K562 (cell line): ENCODE results near the gene HOXD12.

Experiments
- ADNP ChIP-seq: fragments of 200-800 bp; sonication (Bioruptor generic); IDR thresholded peaks from 2 replicates; pipeline ENCODE4 v1.6.1; 2016; ENCODE audit warnings: missing genetic modification characterization, missing compliant biosample characterization
- CCAR2 ChIP-seq: fragments of 200-400 bp; formaldehyde crosslinking; IDR thresholded peaks from 2 replicates; pipeline ENCODE4 v1.6.1; 2017; ENCODE audit warnings: mild to moderate bottlenecking, low read depth, low read length
- CTCF ChIP-seq, 3 experiments: IDR thresholded peaks in 2 of 3; conservative IDR thresholded peaks in 1 of 3; 2 replicates each; pipeline ENCODE4 v1.5.1; 2011 to 2012; ENCODE audit warnings: low read length in 3 of 3, mild to moderate bottlenecking in 3 of 3, control low read depth in 2 of 3, improper control_type of control experiment in 1 of 3, inconsistent platforms in 1 of 3, low read depth in 1 of 3, mixed read lengths in 1 of 3, moderate library complexity in 1 of 3; ENCODE audit not compliant: insufficient read depth in 2 of 3
- JUND ChIP-seq, 2 experiments: IDR thresholded peaks; 2 replicates in 1 of 2; 3 replicates in 1 of 2; pipeline ENCODE4 v1.6.1; 2011; ENCODE audit warnings: borderline replicate concordance in 2 of 2, low read depth in 2 of 2, low read length in 2 of 2, improper control_type of control experiment in 1 of 2, missing biosample characterization in 1 of 2, missing genetic modification characterization in 1 of 2, missing genetic modification reagents in 1 of 2
- MYC ChIP-seq, 2 experiments: fragments of 250-450 bp in 1 of 2; sonication (Bioruptor Pico) in 1 of 2; IDR thresholded peaks; 2 replicates each; pipeline versions ENCODE4 v1.5.1 to v1.6.1; 2012 to 2021; ENCODE audit warnings: low read depth in 2 of 2, borderline replicate concordance in 1 of 2, improper control_type of control experiment in 1 of 2, low read length in 1 of 2, mild to moderate bottlenecking in 1 of 2, moderate library complexity in 1 of 2
- TCF7L2 ChIP-seq: fragments of 150-350 bp; IDR thresholded peaks from 2 replicates; pipeline ENCODE4 v1.6.1; 2016; ENCODE audit warnings: low read depth, mild to moderate bottlenecking, low read length, moderate library complexity
- ZFX ChIP-seq: sonication (generic); formaldehyde crosslinking; IDR thresholded peaks from 2 replicates; pipeline ENCODE4 v1.8.0; 2022; ENCODE audit warnings: mild to moderate bottlenecking, missing genetic modification reagents, moderate library complexity
- ZNF12 ChIP-seq: sonication (generic); formaldehyde crosslinking; IDR thresholded peaks from 2 replicates; pipeline ENCODE4 v1.4.0; 2020; ENCODE audit warnings: mild to moderate bottlenecking, missing genetic modification reagents
- ZNF23 ChIP-seq: fragments of 250-450 bp; sonication (Bioruptor Pico); IDR thresholded peaks from 2 replicates; pipeline ENCODE4 v1.4.0; 2020; ENCODE audit warnings: mild to moderate bottlenecking
- ZNF263 ChIP-seq: sonication (generic); formaldehyde crosslinking; IDR thresholded peaks from 2 replicates; pipeline ENCODE4 v1.8.0; 2022; ENCODE audit warnings: mild to moderate bottlenecking, missing genetic modification reagents, borderline replicate concordance
- ZNF384 ChIP-seq: IDR thresholded peaks from 2 replicates; pipeline ENCODE4 v1.6.1; 2012; ENCODE audit warnings: low read depth, low read length, improper control_type of control experiment

GRCh38 chr2:176114120-176114929 is 14.7 kb downstream of the HOXD12 start:
- TF ChIP-seq CCAR2 (no peak), TCF7L2 (no peak), CTCF (IDR thresholded peaks at IDR 0.05 in 2 of 3, conservative IDR thresholded peaks at IDR 0.05 in 1 of 3; ENCODE audit: insufficient read depth in 2 of 3, low read depth in 1 of 3, low read length in 3 of 3) (no peak), ZNF263 (no peak), ZNF23 (CRISPR knock-in tag) (no peak), JUND (IDR thresholded peaks at IDR 0.05; ENCODE audit: borderline replicate concordance, low read depth, low read length) (no peak), JUND (tag; IDR thresholded peaks at IDR 0.05; ENCODE audit: borderline replicate concordance, low read depth, low read length) (no peak), ZFX (CRISPR knock-in tag) (no peak), MYC (IDR thresholded peaks at IDR 0.05; ENCODE audit: low read depth, low read length) (no peak), MYC (CRISPR knock-in tag; IDR thresholded peaks at IDR 0.05; ENCODE audit: borderline replicate concordance, low read depth) (no peak), ZNF12 (CRISPR knock-in tag) (no peak), ZNF384 (no peak), ADNP (tag) (no peak)
